Ovary (tissue), 3 donors: ENCODE data around the gene ARHGEF28.

ENCODE experiments used
- EP300 ChIP-seq: sonication (generic); formaldehyde crosslinking; IDR thresholded peaks from one replicate; pipeline ENCODE4 v1.6.1; 2017; ENCODE audit warnings: antibody characterized with exemption
- POLR2A ChIP-seq: fragments of 450-650 bp; IDR thresholded peaks from one replicate; pipeline ENCODE4 v1.6.1; 2017; ENCODE audit warnings: antibody characterized with exemption, mild to moderate bottlenecking, moderate library complexity
- TF ChIP-seq, protein P1 (sequence below), 3 donors: fragments of 450-650 bp in 2 of 3; fragments of 200-600 bp in 1 of 3; IDR thresholded peaks; one replicate each; pipeline versions ENCODE4 v1.5.1 to v1.8.0; 2016 to 2022; ENCODE audit warnings: antibody characterized with exemption in 3 of 3, mild to moderate bottlenecking in 1 of 3
- donor health status: DM: no; HTN: no; CAD: no.

DNA sequence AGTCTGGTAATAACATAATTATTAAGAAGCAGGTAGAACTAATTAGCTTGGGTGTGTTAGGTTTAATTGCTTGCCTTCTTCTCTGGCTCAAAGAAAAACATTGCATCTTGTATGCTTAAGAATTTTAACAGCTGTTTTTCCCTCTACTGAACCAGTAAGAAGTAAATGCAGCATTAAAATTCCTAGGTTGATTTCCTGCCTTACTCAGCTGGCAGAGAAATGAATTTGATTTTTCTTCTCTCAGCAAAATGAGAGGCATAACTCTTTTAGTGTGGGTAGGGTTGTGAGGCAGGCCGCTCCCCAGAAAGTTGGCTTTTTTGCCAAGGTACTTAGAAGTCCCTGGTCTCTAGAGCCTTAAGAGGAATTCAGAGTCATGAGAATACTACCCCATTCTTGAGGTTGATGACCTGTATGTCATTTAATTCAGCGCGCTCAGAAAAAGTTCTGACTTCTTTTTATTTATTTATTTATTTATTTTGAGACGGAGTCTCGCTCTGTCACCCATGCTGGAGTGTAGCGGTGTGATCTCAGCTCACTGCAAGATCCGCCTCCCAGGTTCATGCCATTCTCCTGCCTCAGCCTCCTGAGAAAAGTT is 302.6 kb downstream of the ARHGEF28 start:
- TF ChIP-seq, protein P1, sequence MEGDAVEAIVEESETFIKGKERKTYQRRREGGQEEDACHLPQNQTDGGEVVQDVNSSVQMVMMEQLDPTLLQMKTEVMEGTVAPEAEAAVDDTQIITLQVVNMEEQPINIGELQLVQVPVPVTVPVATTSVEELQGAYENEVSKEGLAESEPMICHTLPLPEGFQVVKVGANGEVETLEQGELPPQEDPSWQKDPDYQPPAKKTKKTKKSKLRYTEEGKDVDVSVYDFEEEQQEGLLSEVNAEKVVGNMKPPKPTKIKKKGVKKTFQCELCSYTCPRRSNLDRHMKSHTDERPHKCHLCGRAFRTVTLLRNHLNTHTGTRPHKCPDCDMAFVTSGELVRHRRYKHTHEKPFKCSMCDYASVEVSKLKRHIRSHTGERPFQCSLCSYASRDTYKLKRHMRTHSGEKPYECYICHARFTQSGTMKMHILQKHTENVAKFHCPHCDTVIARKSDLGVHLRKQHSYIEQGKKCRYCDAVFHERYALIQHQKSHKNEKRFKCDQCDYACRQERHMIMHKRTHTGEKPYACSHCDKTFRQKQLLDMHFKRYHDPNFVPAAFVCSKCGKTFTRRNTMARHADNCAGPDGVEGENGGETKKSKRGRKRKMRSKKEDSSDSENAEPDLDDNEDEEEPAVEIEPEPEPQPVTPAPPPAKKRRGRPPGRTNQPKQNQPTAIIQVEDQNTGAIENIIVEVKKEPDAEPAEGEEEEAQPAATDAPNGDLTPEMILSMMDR (IDR thresholded peaks at IDR 0.05): no peak
- TF ChIP-seq POLR2A: no peak
- TF ChIP-seq EP300: no peak
